ENCODE results near the gene SLC1A2. TPM values are rescaled to one million over a fixed set of nuclear protein-coding genes. Genes with fewer than 3 reads are reported as not detected.

Gene SLC1A2
- 0.81 and 1.3 TPM in 2 replicates for total RNA-seq

GRCh38 chr11:35419184-35419829, at the start of gene SLC1A2:
SLC1A2 (minus strand) TSS chr11:35419558; CDS start chr11:35418966, 592 bp downstream.

Other genes with a start within 250 kb of the SLC1A2 start
- gene PAMR1, start 106.1 kb upstream of the SLC1A2 start, total RNA-seq = 206 and 311 TPM in 2 replicates
- gene FJX1, start 198.9 kb upstream of the SLC1A2 start, total RNA-seq = 40.8 and 43.3 TPM in 2 replicates
- 13.2 and 16.2 TPM in 2 replicates for gene TRIM44, start 243.2 kb upstream of the SLC1A2 start, total RNA-seq

Data from cardiac atrium fibroblast (primary cell).